GM12873 (cell line): ENCODE measurements around the gene LGSN.
A peak's percentile ranks its signal among the peaks of the same experiment; 100 is the strongest.

Experiments
- CTCF ChIP-seq: IDR thresholded peaks from 2 replicates; pipeline ENCODE4 v1.5.1; 2012; ENCODE audit warnings: low read depth, mild to moderate bottlenecking, moderate library complexity, low read length, control low read depth; ENCODE audit not compliant: insufficient read depth; ENCODE audit errors: missing control alignments

Gene LGSN

GRCh38 chr6:63319939-63320338, at the start of gene LGSN:
LGSN (minus strand) TSS chr6:63319983; CDS start chr6:63319943, 40 bp downstream.
- TF ChIP-seq CTCF = no peak

DNA sequence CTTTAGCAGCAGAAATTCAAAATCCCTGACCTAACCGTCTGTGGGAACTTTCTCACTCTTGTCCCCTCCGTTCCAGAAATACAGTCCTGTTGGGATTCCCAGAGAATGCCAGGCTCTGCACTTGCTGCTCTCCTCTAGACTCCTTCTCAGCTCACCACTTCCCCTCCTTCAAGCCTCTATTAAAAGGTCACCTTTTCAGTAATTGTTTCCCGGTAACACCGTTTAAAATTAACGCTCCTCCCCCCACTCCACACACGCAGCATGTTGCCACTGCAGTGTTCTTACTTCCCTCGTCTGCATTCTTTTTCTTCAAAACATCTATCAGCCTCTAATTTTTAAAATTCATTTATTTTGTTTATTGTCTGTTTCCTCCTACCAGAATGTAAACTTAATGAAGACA, 48.6 kb upstream of the LGSN start:
- no peak for TF ChIP-seq CTCF

- TF ChIP-seq CTCF = no peak
Observed at GRCh38 chr6:63355632-63356031, 35.8 kb upstream of the LGSN start.

- TF ChIP-seq CTCF = no peak
Observed at GRCh38 chr6:63353286-63353630, 33.5 kb upstream of the LGSN start.

DNA sequence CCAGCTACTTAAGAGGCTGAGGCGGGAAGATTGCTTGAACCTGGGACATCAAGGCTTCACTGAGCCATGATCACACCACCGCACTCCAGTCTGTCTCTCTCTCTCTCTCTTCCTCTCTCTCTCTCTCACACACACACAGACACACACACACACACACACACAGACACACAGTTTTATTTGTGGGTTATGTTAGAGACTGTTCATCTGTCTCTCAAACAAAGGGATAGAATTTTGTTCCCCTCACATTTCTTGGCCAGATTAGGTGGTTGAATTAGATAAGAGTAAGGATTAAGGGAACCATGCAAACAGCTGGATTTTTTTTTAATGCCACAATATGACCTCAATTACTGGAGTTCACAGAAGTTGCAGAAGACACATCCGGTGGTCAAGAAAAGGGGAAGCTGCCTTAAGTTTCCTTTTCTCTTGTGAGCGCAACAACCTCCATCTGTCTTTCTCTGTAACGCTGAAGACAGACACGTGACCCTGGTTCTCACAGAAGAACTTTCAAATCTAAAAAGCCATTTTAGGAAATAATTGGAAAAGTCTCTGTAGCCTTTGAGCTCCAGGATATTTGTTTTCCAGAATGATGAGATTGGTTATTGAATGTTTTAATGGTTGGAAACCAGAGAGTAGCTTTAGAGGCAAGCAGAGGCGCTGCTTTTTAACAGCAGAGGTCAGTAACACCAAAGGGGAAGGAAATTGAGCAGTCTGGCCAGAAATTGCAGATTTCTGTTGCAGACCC, 32.9 kb upstream of the LGSN start:
- peak; percentile 72 for TF ChIP-seq CTCF

DNA sequence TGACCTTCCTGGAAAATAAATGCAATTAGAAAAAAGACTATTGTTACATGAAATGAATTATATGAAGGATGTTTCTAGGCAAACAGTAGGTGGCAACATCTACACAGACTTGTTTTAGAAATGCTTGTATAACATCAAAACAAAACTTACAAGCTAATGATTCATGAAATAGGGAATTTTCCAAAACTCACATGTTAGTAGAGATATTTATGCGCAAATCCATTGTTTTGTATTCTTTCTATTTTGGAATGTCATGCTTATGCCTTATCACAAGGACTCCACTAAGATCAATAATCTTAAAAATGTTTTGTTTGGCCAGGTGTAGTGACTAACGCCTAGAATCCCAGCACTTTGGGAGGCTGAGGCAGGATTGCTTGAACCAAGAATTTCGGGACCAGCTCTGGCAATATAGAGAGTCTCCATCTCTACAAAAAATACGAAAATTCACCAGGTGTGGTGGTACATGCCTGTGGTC, 32.3 kb upstream of the LGSN start:
- peak; percentile 50 for TF ChIP-seq CTCF

GRCh38 chr6:63349401-63349800, 29.6 kb upstream of the LGSN start:
- no peak for TF ChIP-seq CTCF
